ENCODE results near the gene PRR12.

The PRR12 gene

GRCh38 chr19:49593233-49594113, 2.5 kb downstream of the PRR12 start:
- peak overlapping the region; percentile 83 for H3K27ac ChIP-seq (ENCODE audit: low read length)
- peak overlapping the region in 1 of 2 donors; percentile 83 for H3K4me3 ChIP-seq (ENCODE audit: low read length in 2 of 2)
- peaks cover 3 to 12% of the 10 kb centered on the region in 2 donors for H3K36me3 ChIP-seq (ENCODE audit: control insufficient read depth in 2 of 2, insufficient read depth in 2 of 2, low read length in 2 of 2)
- H3K27me3 ChIP-seq (ENCODE audit: control insufficient read depth in 1 of 2, insufficient read depth in 2 of 2, low read length in 2 of 2) = no peaks in the 10 kb centered on the region
- H3K9me3 ChIP-seq (ENCODE audit: control insufficient read depth in 2 of 2, low read length in 2 of 2) = no peaks in the 10 kb centered on the region
- H3K9ac ChIP-seq (ENCODE audit: low read length in 2 of 2) = peak overlapping the region; percentile 19 to 30
- peaks cover 30% of the 10 kb centered on the region for H3K4me1 ChIP-seq (ENCODE audit: control insufficient read depth, insufficient read depth, low read length)

GRCh38 chr19:49594157-49594992, 3.4 kb downstream of the PRR12 start:
- Histone ChIP-seq H3K4me3 (ENCODE audit: low read length in 2 of 2) (no peak overlapping the region), H3K9ac (ENCODE audit: low read length in 2 of 2) (peak overlapping the region in 1 of 2 donors; percentile 19), H3K27me3 (ENCODE audit: control insufficient read depth in 1 of 2, insufficient read depth in 2 of 2, low read length in 2 of 2) (no peaks in the 10 kb centered on the region), H3K9me3 (ENCODE audit: control insufficient read depth in 2 of 2, low read length in 2 of 2) (no peaks in the 10 kb centered on the region), H3K4me1 (ENCODE audit: control insufficient read depth, insufficient read depth, low read length) (peaks cover 30% of the 10 kb centered on the region), H3K36me3 (ENCODE audit: control insufficient read depth in 2 of 2, insufficient read depth in 2 of 2, low read length in 2 of 2) (peaks cover 12 to 21% of the 10 kb centered on the region in 2 donors), H3K27ac (ENCODE audit: low read length) (peak overlapping the region; percentile 83)

- Histone ChIP-seq H3K4me3 (ENCODE audit: low read length in 2 of 2) (no peak overlapping the region), H3K9me3 (ENCODE audit: control insufficient read depth in 2 of 2, low read length in 2 of 2) (no peaks in the 10 kb centered on the region), H3K27ac (ENCODE audit: low read length) (no peak overlapping the region), H3K27me3 (ENCODE audit: control insufficient read depth in 1 of 2, insufficient read depth in 2 of 2, low read length in 2 of 2) (no peaks in the 10 kb centered on the region), H3K4me1 (ENCODE audit: control insufficient read depth, insufficient read depth, low read length) (peaks cover 30% of the 10 kb centered on the region), H3K36me3 (ENCODE audit: control insufficient read depth in 2 of 2, insufficient read depth in 2 of 2, low read length in 2 of 2) (peaks cover 19 to 28% of the 10 kb centered on the region in 2 donors), H3K9ac (ENCODE audit: low read length in 2 of 2) (no peak overlapping the region)
These were observed 4.2 kb downstream of the PRR12 start for GRCh38 chr19:49594993-49595818.

- H3K9ac ChIP-seq (ENCODE audit: low read length in 2 of 2) = no peak overlapping the region
- H3K9me3 ChIP-seq (ENCODE audit: control insufficient read depth in 2 of 2, low read length in 2 of 2) = no peaks in the 10 kb centered on the region
- no peak overlapping the region for H3K27ac ChIP-seq (ENCODE audit: low read length)
- H3K36me3 ChIP-seq (ENCODE audit: control insufficient read depth in 2 of 2, insufficient read depth in 2 of 2, low read length in 2 of 2) = peaks cover 19 to 30% of the 10 kb centered on the region in 2 donors
- H3K27me3 ChIP-seq (ENCODE audit: control insufficient read depth in 1 of 2, insufficient read depth in 2 of 2, low read length in 2 of 2) = no peaks in the 10 kb centered on the region
- no peak overlapping the region for H3K4me3 ChIP-seq (ENCODE audit: low read length in 2 of 2)
- H3K4me1 ChIP-seq (ENCODE audit: control insufficient read depth, insufficient read depth, low read length) = peaks cover 24% of the 10 kb centered on the region
These were observed 4.9 kb downstream of the PRR12 start for GRCh38 chr19:49595819-49596404.

GRCh38 chr19:49596407-49596806, 5.4 kb downstream of the PRR12 start:
- H3K4me1 ChIP-seq (ENCODE audit: control insufficient read depth, insufficient read depth, low read length) = peaks cover 24% of the 10 kb centered on the region
- H3K9ac ChIP-seq (ENCODE audit: low read length in 2 of 2) = no peak overlapping the region
- no peak overlapping the region for H3K27ac ChIP-seq (ENCODE audit: low read length)
- H3K9me3 ChIP-seq (ENCODE audit: control insufficient read depth in 2 of 2, low read length in 2 of 2) = no peaks in the 10 kb centered on the region
- H3K27me3 ChIP-seq (ENCODE audit: control insufficient read depth in 1 of 2, insufficient read depth in 2 of 2, low read length in 2 of 2) = no peaks in the 10 kb centered on the region
- H3K36me3 ChIP-seq (ENCODE audit: control insufficient read depth in 2 of 2, insufficient read depth in 2 of 2, low read length in 2 of 2) = peaks cover 22 to 32% of the 10 kb centered on the region in 2 donors
- no peak overlapping the region for H3K4me3 ChIP-seq (ENCODE audit: low read length in 2 of 2)

- Histone ChIP-seq H3K9me3 (ENCODE audit: control insufficient read depth in 2 of 2, low read length in 2 of 2) (no peaks in the 10 kb centered on the region), H3K36me3 (ENCODE audit: control insufficient read depth in 2 of 2, insufficient read depth in 2 of 2, low read length in 2 of 2) (peaks cover 27 to 36% of the 10 kb centered on the region in 2 donors), H3K27me3 (ENCODE audit: control insufficient read depth in 1 of 2, insufficient read depth in 2 of 2, low read length in 2 of 2) (no peaks in the 10 kb centered on the region), H3K4me3 (ENCODE audit: low read length in 2 of 2) (no peak overlapping the region), H3K9ac (ENCODE audit: low read length in 2 of 2) (no peak overlapping the region), H3K4me1 (ENCODE audit: control insufficient read depth, insufficient read depth, low read length) (peaks cover 20% of the 10 kb centered on the region), H3K27ac (ENCODE audit: low read length) (no peak overlapping the region)
These were observed 6.1 kb downstream of the PRR12 start for GRCh38 chr19:49596954-49597702.

GRCh38 chr19:49597703-49597974, 6.7 kb downstream of the PRR12 start:
- Histone ChIP-seq H3K36me3 (ENCODE audit: control insufficient read depth in 2 of 2, insufficient read depth in 2 of 2, low read length in 2 of 2) (peaks cover 31 to 39% of the 10 kb centered on the region in 2 donors), H3K4me3 (ENCODE audit: low read length in 2 of 2) (no peak overlapping the region), H3K27ac (ENCODE audit: low read length) (no peak overlapping the region), H3K27me3 (ENCODE audit: control insufficient read depth in 1 of 2, insufficient read depth in 2 of 2, low read length in 2 of 2) (no peaks in the 10 kb centered on the region), H3K9me3 (ENCODE audit: control insufficient read depth in 2 of 2, low read length in 2 of 2) (no peaks in the 10 kb centered on the region), H3K4me1 (ENCODE audit: control insufficient read depth, insufficient read depth, low read length) (peaks cover 15% of the 10 kb centered on the region), H3K9ac (ENCODE audit: low read length in 2 of 2) (no peak overlapping the region)

GRCh38 chr19:49599378-49600295, 8.7 kb downstream of the PRR12 start:
- no peak overlapping the region for H3K27ac ChIP-seq (ENCODE audit: low read length)
- no peaks in the 10 kb centered on the region for H3K9me3 ChIP-seq (ENCODE audit: control insufficient read depth in 2 of 2, low read length in 2 of 2)
- no peak overlapping the region for H3K4me3 ChIP-seq (ENCODE audit: low read length in 2 of 2)
- no peaks in the 10 kb centered on the region for H3K4me1 ChIP-seq (ENCODE audit: control insufficient read depth, insufficient read depth, low read length)
- no peak overlapping the region for H3K9ac ChIP-seq (ENCODE audit: low read length in 2 of 2)
- H3K27me3 ChIP-seq (ENCODE audit: control insufficient read depth in 1 of 2, insufficient read depth in 2 of 2, low read length in 2 of 2) = no peaks in the 10 kb centered on the region
- peaks cover 37% of the 10 kb centered on the region in 2 donors for H3K36me3 ChIP-seq (ENCODE audit: control insufficient read depth in 2 of 2, insufficient read depth in 2 of 2, low read length in 2 of 2)

- Histone ChIP-seq H3K27me3 (ENCODE audit: control insufficient read depth in 1 of 2, insufficient read depth in 2 of 2, low read length in 2 of 2) (no peaks in the 10 kb centered on the region), H3K9me3 (ENCODE audit: control insufficient read depth in 2 of 2, low read length in 2 of 2) (no peaks in the 10 kb centered on the region), H3K9ac (ENCODE audit: low read length in 2 of 2) (no peak overlapping the region), H3K36me3 (ENCODE audit: control insufficient read depth in 2 of 2, insufficient read depth in 2 of 2, low read length in 2 of 2) (peaks cover 35 to 38% of the 10 kb centered on the region in 2 donors), H3K4me1 (ENCODE audit: control insufficient read depth, insufficient read depth, low read length) (no peaks in the 10 kb centered on the region), H3K4me3 (ENCODE audit: low read length in 2 of 2) (no peak overlapping the region), H3K27ac (ENCODE audit: low read length) (no peak overlapping the region)
These were observed 10.6 kb downstream of the PRR12 start for GRCh38 chr19:49601482-49602038.

Measured in stomach smooth muscle (tissue), 2 donors.